C4-2B (cell line): Measurements from ENCODE around the gene TRAF5.

ENCODE experiments used
- CTCF ChIP-seq: fragments of 450-650 bp; conservative IDR thresholded peaks from 2 replicates; pipeline ENCODE4 v1.5.1; 2017; ENCODE audit warnings: mild to moderate bottlenecking
- ZFX ChIP-seq: fragments of 450-650 bp; IDR thresholded peaks from 2 replicates; pipeline ENCODE4 v1.6.1; 2017

- TF ChIP-seq CTCF (no peak), ZFX (no peak)
Measured at GRCh38 chr1:211318576-211319280, 7.9 kb upstream of the TRAF5 start.
